OCI-LY3 (cell line): ENCODE data around the gene TBC1D13.

ENCODE experiments used
- EZH2phosphoT487 ChIP-seq: fragments of 200-600 bp; shearing (Covaris generic); IDR thresholded peaks from 2 replicates; pipeline ENCODE4 v1.6.1; 2018; ENCODE audit warnings: antibody characterized with exemption, mixed run types, low read depth
- TF ChIP-seq, protein P1 (sequence below): fragments of 200-600, 300-600 bp; sonication (generic); IDR thresholded peaks from 2 replicates; pipeline ENCODE4 v1.5.1; 2014; ENCODE audit warnings: antibody characterized with exemption, low read length, low read depth

DNA sequence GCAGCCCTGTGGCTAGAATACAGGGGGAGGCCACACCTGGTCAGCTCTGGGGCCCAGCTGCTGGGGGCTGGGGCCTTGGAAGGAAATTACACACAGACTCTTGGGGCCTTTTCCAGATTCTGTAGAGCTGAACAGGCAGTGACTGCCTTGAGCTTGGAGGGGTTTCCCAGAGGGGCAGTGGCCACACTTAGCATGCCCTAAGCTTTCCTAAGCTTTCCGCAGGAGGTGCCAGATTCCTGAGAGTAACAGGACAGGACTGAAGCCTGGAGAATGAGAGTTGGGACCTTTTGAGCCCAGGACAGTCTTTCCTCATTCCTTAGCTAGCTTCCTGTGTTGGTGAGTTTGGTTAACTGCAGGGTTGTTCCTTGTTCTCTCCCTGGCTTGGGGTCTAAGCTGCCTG is 1.4 kb downstream of the TBC1D13 start:
- TF ChIP-seq, protein P1, sequence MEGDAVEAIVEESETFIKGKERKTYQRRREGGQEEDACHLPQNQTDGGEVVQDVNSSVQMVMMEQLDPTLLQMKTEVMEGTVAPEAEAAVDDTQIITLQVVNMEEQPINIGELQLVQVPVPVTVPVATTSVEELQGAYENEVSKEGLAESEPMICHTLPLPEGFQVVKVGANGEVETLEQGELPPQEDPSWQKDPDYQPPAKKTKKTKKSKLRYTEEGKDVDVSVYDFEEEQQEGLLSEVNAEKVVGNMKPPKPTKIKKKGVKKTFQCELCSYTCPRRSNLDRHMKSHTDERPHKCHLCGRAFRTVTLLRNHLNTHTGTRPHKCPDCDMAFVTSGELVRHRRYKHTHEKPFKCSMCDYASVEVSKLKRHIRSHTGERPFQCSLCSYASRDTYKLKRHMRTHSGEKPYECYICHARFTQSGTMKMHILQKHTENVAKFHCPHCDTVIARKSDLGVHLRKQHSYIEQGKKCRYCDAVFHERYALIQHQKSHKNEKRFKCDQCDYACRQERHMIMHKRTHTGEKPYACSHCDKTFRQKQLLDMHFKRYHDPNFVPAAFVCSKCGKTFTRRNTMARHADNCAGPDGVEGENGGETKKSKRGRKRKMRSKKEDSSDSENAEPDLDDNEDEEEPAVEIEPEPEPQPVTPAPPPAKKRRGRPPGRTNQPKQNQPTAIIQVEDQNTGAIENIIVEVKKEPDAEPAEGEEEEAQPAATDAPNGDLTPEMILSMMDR = no peak
- no peak for TF ChIP-seq EZH2phosphoT487
